Trophoblast cell (in vitro differentiated cells and primary cell): ENCODE measurements around the gene STOML1.

ENCODE experiments used
- DNase-seq, 2 donors: peaks; one replicate each; pipeline ENCODE4 v3.0.0-alpha.2; 2016
- H2AFZ ChIP-seq: 2 replicates; pipeline ENCODE4 v1.6.1; 2013; ENCODE audit warnings: low read length, moderate library complexity, mild to moderate bottlenecking; ENCODE audit not compliant: insufficient read depth, poor library complexity
- H2AK5ac ChIP-seq: 2 replicates; pipeline ENCODE4 v1.6.1; 2013; ENCODE audit warnings: mild to moderate bottlenecking, low read length
- H2BK120ac ChIP-seq: 2 replicates; pipeline ENCODE4 v1.6.1; 2013; ENCODE audit warnings: low read length, mild to moderate bottlenecking, moderate library complexity; ENCODE audit not compliant: insufficient read depth, poor library complexity
- H2BK12ac ChIP-seq: 2 replicates; pipeline ENCODE4 v1.6.1; 2013; ENCODE audit warnings: mild to moderate bottlenecking, low read length, moderate library complexity
- H2BK5ac ChIP-seq: 2 replicates; pipeline ENCODE4 v1.6.1; 2013; ENCODE audit warnings: low read length, low read depth, moderate library complexity, mild to moderate bottlenecking; ENCODE audit not compliant: poor library complexity
- H3K14ac ChIP-seq: 2 replicates; pipeline ENCODE4 v1.6.1; 2013; ENCODE audit warnings: mild to moderate bottlenecking, low read length
- H3K18ac ChIP-seq: 2 replicates; pipeline ENCODE4 v1.6.1; 2013; ENCODE audit warnings: mild to moderate bottlenecking, low read length
- H3K23ac ChIP-seq: 2 replicates; pipeline ENCODE4 v1.6.1; 2013; ENCODE audit warnings: low read length
- H3K27ac ChIP-seq: 2 replicates; pipeline ENCODE4 v1.5.1; 2013; ENCODE audit warnings: low read depth, mild to moderate bottlenecking, inconsistent platforms, low read length, moderate library complexity
- H3K27me3 ChIP-seq: 2 replicates; pipeline ENCODE4 v1.6.1; 2013; ENCODE audit warnings: inconsistent platforms, mild to moderate bottlenecking, low read length, moderate library complexity; ENCODE audit not compliant: insufficient read depth
- H3K36me3 ChIP-seq, 2 experiments: 1 replicate in 1 of 2; 2 replicates in 1 of 2; pipeline ENCODE4 v1.6.1; 2013; ENCODE audit warnings: low read length in 2 of 2, mild to moderate bottlenecking in 2 of 2, moderate library complexity in 1 of 2; ENCODE audit not compliant: insufficient read depth in 2 of 2, control insufficient read depth in 1 of 2
- H3K4ac ChIP-seq: 2 replicates; pipeline ENCODE4 v1.6.1; 2013; ENCODE audit warnings: low read depth, mild to moderate bottlenecking, low read length, moderate library complexity
- H3K4me1 ChIP-seq, 2 experiments: 1 replicate in 1 of 2; 2 replicates in 1 of 2; pipeline ENCODE4 v1.6.1; 2013; ENCODE audit warnings: low read length in 2 of 2, mild to moderate bottlenecking in 2 of 2, moderate library complexity in 1 of 2; ENCODE audit not compliant: insufficient read depth in 2 of 2, control insufficient read depth in 1 of 2
- H3K4me2 ChIP-seq: 2 replicates; pipeline ENCODE4 v1.6.1; 2013; ENCODE audit warnings: inconsistent platforms, mild to moderate bottlenecking, low read length, moderate library complexity
- H3K4me3 ChIP-seq: 2 replicates; pipeline ENCODE4 v1.5.1; 2013; ENCODE audit warnings: mild to moderate bottlenecking, low read depth, low read length, inconsistent platforms
- H3K79me1 ChIP-seq: one replicate; pipeline ENCODE4 v1.6.1; 2013; ENCODE audit warnings: low read length
- H3K79me2 ChIP-seq: 2 replicates; pipeline ENCODE4 v1.6.1; 2013; ENCODE audit warnings: low read length, mild to moderate bottlenecking; ENCODE audit not compliant: control insufficient read depth, insufficient read depth, poor library complexity
- H3K9ac ChIP-seq: 2 replicates; pipeline ENCODE4 v1.6.1; 2013; ENCODE audit warnings: mild to moderate bottlenecking, low read length
- H3K9me3 ChIP-seq: 2 replicates; pipeline ENCODE4 v1.6.1; 2013; ENCODE audit warnings: low read depth, mild to moderate bottlenecking, control low read depth, inconsistent platforms, low read length; ENCODE audit not compliant: insufficient read depth
- H4K12ac ChIP-seq: 2 replicates; pipeline ENCODE4 v1.6.1; 2013; ENCODE audit warnings: low read depth, mild to moderate bottlenecking, low read length, moderate library complexity
- H4K8ac ChIP-seq: 2 replicates; pipeline ENCODE4 v1.6.1; 2013; ENCODE audit warnings: low read depth, mild to moderate bottlenecking, low read length, moderate library complexity
- H4K91ac ChIP-seq: one replicate; pipeline ENCODE4 v1.6.1; 2013; ENCODE audit warnings: low read depth, mild to moderate bottlenecking, low read length, moderate library complexity
- WGBS: extraction: QIAGEN DNeasy Blood & Tissue Kit; methylation state at CpG from one replicate; pipeline ENCODE4 v1.1.7; 2013; ENCODE audit warnings: missing lambda C conversion rate; ENCODE audit not compliant: insufficient read length, insufficient coverage; ENCODE audit errors: extremely low coverage; 5-methylcytosine and 5-hydroxymethylcytosine counted together

STOML1 gene

DNA sequence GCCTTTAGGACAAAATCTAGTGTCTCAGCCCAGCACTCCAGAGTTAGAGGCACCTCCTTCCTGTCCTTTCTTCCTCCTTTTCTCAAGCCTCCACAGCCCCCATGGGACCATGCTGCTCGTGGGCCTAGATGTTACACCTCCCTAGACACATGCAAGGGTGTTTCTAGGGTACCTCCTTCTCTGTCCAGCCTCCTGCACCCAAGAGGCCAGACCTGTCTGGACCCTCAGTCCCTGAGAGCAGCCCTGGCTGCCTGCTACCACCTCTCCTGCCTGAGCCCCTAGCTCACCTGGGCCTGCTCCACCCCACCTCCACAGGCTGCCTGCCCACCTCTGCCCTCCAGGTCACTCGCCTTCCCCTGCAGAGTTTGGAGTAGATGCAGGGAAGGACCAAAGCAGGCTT lies 60.7 kb downstream of the STOML1 start:
- H2AFZ ChIP-seq, result no peak overlapping the region
- no peaks in the 10 kb centered on the region for H3K9me3 ChIP-seq
- H4K8ac ChIP-seq, result no peak overlapping the region
- H2BK120ac ChIP-seq, result no peak overlapping the region
- no peak overlapping the region for H3K18ac ChIP-seq
- no peak overlapping the region for H3K9ac ChIP-seq
- no peak for DNase-seq
- H4K91ac ChIP-seq, result no peak overlapping the region
- peaks cover 12% of the 10 kb centered on the region for H3K79me1 ChIP-seq
- H3K36me3 ChIP-seq, result no peaks in the 10 kb centered on the region
- H3K27ac ChIP-seq, result no peak overlapping the region
- no peak overlapping the region for H3K23ac ChIP-seq
- H3K4me3 ChIP-seq, result no peak overlapping the region
- H2BK12ac ChIP-seq, result no peak overlapping the region
- no peak overlapping the region for H2AK5ac ChIP-seq
- H3K14ac ChIP-seq, result no peak overlapping the region
- H3K4me2 ChIP-seq, result no peak overlapping the region
- no peak overlapping the region for H3K4ac ChIP-seq
- H3K79me2 ChIP-seq, result peaks cover 7% of the 10 kb centered on the region
- no CpG with 5 or more reads among the region's 2 CpGs for WGBS
- peaks cover 6% of the 10 kb centered on the region for H3K27me3 ChIP-seq
- H2BK5ac ChIP-seq, result no peak overlapping the region
- H3K4me1 ChIP-seq, result peaks cover 5 to 31% of the 10 kb centered on the region in 2 experiments
- H4K12ac ChIP-seq, result no peak overlapping the region

DNA sequence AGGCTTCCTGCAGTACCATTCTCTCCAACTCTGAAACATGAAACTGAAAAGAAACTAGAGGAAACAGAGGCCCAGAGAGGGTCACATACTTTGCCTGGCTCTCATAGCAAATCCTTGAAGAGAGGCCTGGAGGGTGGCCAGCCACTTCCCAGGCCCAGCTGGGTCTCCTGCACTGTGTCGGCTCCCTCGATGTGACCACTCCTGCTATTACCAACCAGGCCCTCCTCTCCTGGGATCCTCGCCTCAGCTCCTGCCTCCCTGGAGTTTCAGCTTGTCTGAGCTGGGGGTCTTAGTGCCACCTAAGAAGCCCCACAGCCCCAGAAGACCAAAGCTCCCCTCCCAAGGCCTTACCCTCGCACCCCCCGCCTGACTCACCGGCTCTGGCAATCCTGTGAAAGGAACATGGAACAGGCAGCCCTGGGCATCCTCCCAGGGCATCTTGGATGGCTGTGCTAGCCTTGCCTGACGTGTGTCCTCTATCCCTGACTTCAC lies 61.3 kb downstream of the STOML1 start:
- Histone ChIP-seq H3K14ac (no peak overlapping the region), H3K36me3 (no peaks in the 10 kb centered on the region), H4K8ac (no peak overlapping the region), H3K27ac (no peak overlapping the region), H3K79me1 (peaks cover 13% of the 10 kb centered on the region), H3K9ac (no peak overlapping the region), H3K18ac (no peak overlapping the region), H3K27me3 (peaks cover 6% of the 10 kb centered on the region), H2BK12ac (no peak overlapping the region), H4K12ac (no peak overlapping the region), H2AFZ (no peak overlapping the region), H3K4ac (no peak overlapping the region), H3K4me3 (no peak overlapping the region), H3K79me2 (peaks cover 8% of the 10 kb centered on the region), H3K4me2 (no peak overlapping the region), H2AK5ac (no peak overlapping the region), H2BK5ac (no peak overlapping the region), H3K23ac (no peak overlapping the region), H2BK120ac (no peak overlapping the region), H4K91ac (no peak overlapping the region), H3K4me1 (peaks cover 4 to 31% of the 10 kb centered on the region in 2 experiments), H3K9me3 (no peaks in the 10 kb centered on the region)
- DNase-seq, result no peak
- WGBS, result no CpG with 5 or more reads among the region's 7 CpGs

DNA sequence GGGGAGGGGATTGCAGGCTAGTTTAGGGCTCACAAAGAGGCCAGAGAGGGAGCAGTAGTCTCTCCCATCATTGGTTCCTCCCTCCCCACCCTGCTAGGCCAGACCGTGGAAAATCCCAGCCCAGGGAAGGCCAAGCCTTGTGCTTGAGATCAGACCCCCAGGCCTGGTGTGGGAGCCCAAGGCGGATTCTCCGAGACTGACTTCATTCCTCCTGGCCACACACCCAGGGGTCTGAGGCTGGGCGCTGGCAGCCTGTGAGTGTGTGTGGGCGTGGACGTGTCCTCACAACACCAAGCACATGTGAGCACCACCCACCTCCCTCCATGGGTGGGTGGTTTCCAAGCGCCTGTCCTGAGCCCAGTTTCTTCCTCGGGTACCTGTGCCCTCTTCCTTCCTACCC lies 61.7 kb downstream of the STOML1 start:
- H3K18ac ChIP-seq, result no peak overlapping the region
- no peak overlapping the region for H3K14ac ChIP-seq
- H2BK12ac ChIP-seq, result no peak overlapping the region
- H3K9ac ChIP-seq, result no peak overlapping the region
- H3K36me3 ChIP-seq, result no peaks in the 10 kb centered on the region
- peaks cover 6% of the 10 kb centered on the region for H3K27me3 ChIP-seq
- no peak overlapping the region for H3K27ac ChIP-seq
- no peak overlapping the region for H2AK5ac ChIP-seq
- H3K23ac ChIP-seq, result no peak overlapping the region
- H3K4me2 ChIP-seq, result no peak overlapping the region
- peaks cover 8% of the 10 kb centered on the region for H3K79me2 ChIP-seq
- H2BK120ac ChIP-seq, result no peak overlapping the region
- no peak overlapping the region for H2AFZ ChIP-seq
- no peak overlapping the region for H4K12ac ChIP-seq
- no peak overlapping the region for H4K8ac ChIP-seq
- no CpG with 5 or more reads among the region's 8 CpGs for WGBS
- peaks cover 13% of the 10 kb centered on the region for H3K79me1 ChIP-seq
- H2BK5ac ChIP-seq, result no peak overlapping the region
- no peak overlapping the region for H3K4me3 ChIP-seq
- H3K4ac ChIP-seq, result no peak overlapping the region
- H4K91ac ChIP-seq, result no peak overlapping the region
- H3K9me3 ChIP-seq, result no peaks in the 10 kb centered on the region
- peaks cover 4 to 28% of the 10 kb centered on the region in 2 experiments for H3K4me1 ChIP-seq
- DNase-seq, result peak; percentile 81 to 83

DNA sequence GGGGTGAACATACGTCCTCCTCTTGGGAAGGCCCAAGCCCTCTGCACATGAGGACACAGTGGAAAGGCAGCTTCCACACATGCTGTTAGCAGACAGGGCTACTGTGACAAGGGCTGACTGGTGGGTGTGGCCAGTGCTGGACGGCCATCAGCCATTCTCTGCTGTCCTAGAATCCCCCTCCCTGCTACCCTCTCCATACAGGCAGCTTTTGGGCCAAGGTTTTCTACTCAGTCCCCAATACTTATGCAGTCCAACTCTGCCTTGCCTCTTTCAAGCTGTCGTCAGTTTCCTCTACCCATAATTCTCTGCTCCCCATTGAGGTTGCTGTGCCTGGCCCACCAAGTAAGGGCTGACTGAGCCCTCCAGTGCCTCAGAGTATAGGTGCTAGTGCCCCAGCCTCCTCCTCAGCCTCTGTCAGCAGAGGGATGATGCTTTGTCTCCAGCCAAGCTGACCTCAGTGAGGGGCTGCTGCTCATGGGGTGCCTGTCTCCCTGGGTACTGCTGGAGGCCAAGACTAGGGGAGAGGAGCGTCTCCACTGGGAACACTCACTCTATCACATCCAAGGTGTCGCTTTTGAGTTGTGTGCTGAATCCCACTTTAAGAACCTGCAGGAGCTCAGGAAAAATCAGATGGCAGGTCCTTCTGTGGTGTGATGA lies 63.0 kb downstream of the STOML1 start:
- Histone ChIP-seq H3K4me1 (peaks cover 8 to 27% of the 10 kb centered on the region in 2 experiments), H3K4me3 (peak overlapping the region; percentile 11), H3K14ac (no peak overlapping the region), H2AK5ac (no peak overlapping the region), H2BK120ac (no peak overlapping the region), H3K79me1 (peaks cover 13% of the 10 kb centered on the region), H3K9ac (no peak overlapping the region), H3K18ac (no peak overlapping the region), H2BK12ac (no peak overlapping the region), H2BK5ac (no peak overlapping the region), H2AFZ (no peak overlapping the region), H3K36me3 (no peaks in the 10 kb centered on the region), H4K91ac (no peak overlapping the region), H3K23ac (no peak overlapping the region), H3K4ac (no peak overlapping the region), H3K4me2 (no peak overlapping the region), H3K27me3 (peaks cover 6% of the 10 kb centered on the region), H4K8ac (no peak overlapping the region), H3K79me2 (peaks cover 8% of the 10 kb centered on the region), H4K12ac (no peak overlapping the region), H3K27ac (no peak overlapping the region), H3K9me3 (no peaks in the 10 kb centered on the region)
- peak in 1 of 2 donors; percentile 31 for DNase-seq
- no CpG with 5 or more reads among the region's 5 CpGs for WGBS
